ENCODE measurements around the gene NGDN.
"Not testable (repeated sequence)": the region's sequence is repeated elsewhere in the genome, so short reads cannot be mapped to it uniquely, and the experiment has no call there.

Gene NGDN

DNA sequence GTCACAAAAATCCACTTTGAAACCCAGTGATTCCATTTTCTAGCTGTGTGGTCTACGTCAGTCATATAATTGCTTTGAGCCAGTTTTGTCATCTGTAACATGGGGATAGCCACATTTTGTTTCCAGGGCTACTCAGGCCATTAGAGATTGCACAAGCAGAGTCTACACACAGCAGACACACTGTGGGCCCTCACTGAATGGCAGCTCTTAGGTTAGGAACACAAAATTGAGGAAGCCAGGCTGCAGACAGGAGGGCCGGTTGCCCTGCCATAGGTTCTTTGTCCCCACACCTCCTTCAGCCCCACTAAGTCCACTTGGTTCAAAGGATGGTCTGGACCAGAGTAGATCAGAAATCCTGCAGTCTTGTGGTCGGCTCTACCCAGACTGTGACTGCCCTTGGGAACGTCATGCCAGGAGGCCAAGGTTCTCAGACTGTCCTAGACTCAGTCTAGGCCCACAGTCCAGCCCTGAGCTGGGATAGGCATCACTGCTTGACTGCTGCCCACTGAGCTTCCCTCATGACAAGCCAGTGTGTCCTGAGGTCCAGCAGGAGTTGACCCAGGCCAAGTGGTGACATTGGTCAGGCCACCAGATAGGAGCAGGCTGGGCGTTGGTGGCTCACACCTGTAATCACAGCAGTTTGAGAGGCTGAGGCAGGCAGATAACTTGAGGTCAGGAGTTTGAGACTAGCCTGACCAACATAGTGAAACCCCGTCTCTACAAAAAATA, 30.2 kb upstream of the NGDN start:
- no peak for DNase-seq (ENCODE audit: low spot score)

DNA sequence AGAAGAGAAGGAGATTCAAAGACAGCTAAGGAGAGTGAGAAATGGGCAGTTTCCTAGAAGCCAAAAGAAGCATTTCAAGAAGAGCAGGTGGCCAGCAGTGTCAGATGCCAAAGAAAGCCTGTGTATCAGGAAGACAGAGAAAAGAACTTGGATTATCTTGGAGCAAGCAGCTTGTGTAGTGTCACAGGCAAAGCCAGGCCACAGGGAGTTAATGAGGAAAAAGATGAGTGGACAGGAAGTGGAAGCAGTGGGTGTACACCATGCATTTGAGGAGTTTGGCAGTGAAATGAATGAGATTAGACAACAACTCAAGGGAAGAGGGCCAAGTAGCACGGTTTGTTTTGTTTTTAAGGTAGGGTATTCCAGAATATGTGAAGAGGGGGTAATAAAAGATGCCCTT, 28.4 kb upstream of the NGDN start:
- no peak for DNase-seq (ENCODE audit: low spot score)

DNA sequence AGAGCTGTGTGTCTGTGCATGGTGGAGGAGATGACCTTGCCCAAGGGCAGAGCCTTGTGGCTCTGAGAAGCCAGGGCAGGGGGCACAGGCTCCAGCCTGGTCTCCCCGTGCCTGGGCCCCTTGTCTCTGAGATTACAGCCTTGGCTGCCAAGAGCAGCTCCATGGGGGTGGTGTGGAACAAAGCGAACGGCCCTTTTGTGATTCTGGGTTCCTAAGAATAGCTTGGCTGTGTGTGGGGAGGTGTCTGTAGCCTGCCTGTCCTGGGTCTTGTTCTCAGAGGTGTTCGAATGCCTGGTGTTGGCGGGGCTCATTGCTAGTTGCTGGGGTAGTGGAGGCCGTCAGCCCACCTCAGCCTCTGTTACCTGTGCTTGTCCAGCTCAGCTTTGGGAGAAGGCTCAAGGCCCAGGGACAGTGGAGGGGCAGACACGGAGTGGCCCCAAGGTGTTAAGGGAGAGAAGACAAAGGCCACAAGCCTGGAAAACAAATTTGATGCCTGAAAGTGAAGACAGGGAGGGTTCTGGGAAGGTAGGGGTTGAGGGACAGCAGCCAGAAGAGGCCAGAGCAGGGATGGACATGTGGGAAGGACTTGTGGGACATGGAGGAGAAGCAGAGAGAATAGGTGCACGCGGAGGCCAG, 26.7 kb upstream of the NGDN start:
- DNase-seq (ENCODE audit: low spot score): no peak

GRCh38 chr14:23443411-23443812, 26.1 kb upstream of the NGDN start:
- DNase-seq (ENCODE audit: low spot score): no peak

GRCh38 chr14:23443881-23444280, 25.6 kb upstream of the NGDN start:
- DNase-seq (ENCODE audit: low spot score): no peak

DNA sequence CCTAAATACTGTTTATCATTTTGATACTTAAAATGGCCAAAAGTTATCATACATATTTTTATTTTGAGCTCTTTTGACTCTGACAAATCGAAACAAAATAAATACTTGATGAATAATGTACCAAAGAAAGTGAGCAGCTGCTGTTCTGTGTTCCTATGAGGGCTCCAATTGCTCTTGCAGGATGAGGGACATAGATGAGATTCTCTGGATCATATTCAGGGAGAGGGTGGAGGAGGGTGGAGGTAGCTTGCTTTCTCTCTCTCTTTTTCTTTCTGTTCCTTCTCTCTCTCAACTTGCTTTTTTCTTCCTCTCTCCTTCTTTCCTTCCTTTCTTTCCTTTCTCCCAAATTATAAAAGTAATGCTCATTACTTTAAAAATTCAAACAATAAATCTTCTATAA, 25.2 kb upstream of the NGDN start:
- DNase-seq (ENCODE audit: low spot score): no peak

- no peak for DNase-seq (ENCODE audit: low spot score)
These were observed 23.7 kb upstream of the NGDN start for GRCh38 chr14:23445773-23446172.

GRCh38 chr14:23446291-23446851, 23.1 kb upstream of the NGDN start:
- DNase-seq (ENCODE audit: low spot score): no peak

GRCh38 chr14:23447361-23448350, 21.8 kb upstream of the NGDN start:
- no peak for DNase-seq (ENCODE audit: low spot score)

DNA sequence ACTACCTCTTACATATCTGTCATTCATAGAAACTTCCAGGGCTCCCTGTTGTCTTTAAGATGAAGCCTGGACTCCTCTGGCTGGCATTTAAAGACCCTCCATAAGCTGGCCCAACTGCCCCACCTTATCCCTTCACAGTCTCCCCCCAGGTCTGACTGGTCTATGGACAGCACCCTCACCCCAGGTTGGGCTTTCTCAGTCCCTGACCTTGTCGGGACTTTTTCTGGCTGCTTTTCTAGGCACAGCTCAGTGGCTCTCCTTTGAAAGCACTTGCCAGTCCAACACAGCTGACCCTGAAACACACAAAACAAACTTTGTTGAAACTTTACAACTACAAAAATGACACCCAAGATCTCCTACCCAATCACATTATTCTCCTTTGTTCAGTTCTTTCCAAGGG, 20.2 kb upstream of the NGDN start:
- DNase-seq (ENCODE audit: low spot score): no peak

DNA sequence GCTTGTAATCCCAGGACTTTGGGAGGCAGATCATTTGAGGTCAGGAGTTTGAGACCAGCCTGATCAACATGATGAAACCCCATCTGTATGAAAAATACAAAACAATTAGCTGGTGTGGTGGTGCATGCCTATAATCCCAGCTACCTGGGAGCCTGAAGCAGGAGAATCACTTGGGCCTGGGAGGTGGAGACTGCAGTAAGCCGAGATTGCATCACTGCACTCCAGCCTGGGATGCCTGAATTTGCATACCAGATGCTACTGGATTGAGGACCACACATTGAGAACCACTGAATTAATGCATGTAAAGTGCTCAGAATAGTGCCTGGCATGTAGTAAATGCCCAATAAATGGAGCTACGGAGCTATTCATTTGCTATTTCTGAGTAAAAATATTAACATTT, 19.1 kb upstream of the NGDN start:
- no peak for DNase-seq (ENCODE audit: low spot score)

DNA sequence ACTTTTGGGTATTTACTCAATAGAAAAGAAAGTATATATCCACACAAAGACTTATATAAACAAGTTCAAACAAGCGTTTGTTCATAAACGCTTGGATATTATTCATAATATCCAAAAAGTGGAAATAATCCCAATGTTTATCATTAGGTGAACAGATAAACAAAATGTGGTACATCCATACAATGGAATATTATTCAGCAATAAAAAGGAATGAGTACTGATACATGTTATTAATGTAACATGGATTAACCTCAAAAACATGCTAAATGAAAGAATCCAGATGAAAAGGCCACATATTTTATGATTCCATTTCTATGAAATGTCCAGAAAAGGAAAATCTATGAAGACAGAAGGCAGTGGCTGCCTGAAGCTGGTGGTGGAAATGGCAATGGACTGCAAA, 17.3 kb upstream of the NGDN start:
- no peak for DNase-seq (ENCODE audit: low spot score)

GRCh38 chr14:23454445-23454856, 15.1 kb upstream of the NGDN start:
- DNase-seq (ENCODE audit: low spot score): no peak

- DNase-seq (ENCODE audit: low spot score): not testable (repeated sequence)
These were observed 12.5 kb upstream of the NGDN start for GRCh38 chr14:23456883-23457586.

DNA sequence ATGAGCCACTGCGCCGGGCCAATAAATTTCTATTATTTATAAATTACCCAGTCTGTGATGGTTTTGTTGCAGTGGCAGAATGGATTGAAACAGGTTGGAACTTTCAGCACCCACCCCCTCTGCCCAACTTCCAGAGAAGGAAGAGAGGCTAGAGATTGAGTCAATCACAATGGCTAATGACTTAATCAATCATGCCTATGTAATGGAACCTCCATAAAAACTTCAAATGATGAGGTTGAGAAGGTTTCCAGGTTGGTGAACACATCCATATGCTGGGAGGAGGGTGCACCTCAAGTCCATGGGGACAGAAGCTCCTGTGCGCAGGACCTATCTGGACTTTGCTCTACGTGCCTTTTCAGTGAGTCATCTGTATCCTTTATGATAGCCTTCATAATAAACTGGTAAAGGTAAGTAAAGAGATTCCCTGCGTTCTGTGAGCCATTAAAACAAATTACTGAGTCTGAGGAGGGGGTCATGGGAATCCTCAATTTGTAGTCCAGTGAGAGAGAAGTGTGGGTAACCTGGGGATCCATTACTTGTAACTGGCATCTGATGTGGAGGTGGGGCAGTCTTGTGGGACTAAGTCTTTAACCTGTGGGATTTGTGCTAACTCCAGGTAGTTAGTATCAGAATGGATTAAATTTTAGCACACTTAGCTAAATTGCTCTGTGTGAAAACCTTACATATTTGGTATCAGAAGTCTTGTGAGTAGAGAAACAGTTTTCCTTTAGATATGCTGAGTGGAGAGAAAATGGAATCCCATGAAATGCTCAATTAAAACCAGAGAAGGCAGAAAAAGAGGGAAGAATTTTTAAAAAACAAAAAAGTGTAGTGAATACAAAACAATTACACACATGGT, 11.7 kb upstream of the NGDN start:
- no peak for DNase-seq (ENCODE audit: low spot score)

- no peak for DNase-seq (ENCODE audit: low spot score)
These were observed 8.5 kb upstream of the NGDN start for GRCh38 chr14:23460960-23461359.

GRCh38 chr14:23464700-23465099, 4.8 kb upstream of the NGDN start:
- no peak for DNase-seq (ENCODE audit: low spot score)

DNA sequence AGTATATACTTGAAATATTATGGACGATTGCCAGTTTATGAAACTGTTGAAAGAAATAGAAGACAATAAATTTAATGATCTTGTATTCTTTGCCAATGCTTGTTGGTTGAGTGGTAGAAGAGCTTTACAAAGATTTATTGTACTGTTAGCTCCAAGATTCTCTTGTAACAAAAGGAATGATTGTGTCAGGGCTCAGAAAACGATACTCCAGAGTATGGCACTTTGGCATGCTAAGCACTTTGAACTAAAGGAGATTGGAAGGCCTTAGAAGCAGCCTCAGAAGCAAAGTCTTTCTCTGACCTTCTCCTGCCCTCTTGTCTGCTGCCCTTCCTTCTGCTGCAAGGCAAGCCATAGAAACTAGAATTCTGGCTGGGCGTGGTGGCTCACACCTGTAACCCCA, 4.2 kb upstream of the NGDN start:
- DNase-seq (ENCODE audit: low spot score): no peak

DNA sequence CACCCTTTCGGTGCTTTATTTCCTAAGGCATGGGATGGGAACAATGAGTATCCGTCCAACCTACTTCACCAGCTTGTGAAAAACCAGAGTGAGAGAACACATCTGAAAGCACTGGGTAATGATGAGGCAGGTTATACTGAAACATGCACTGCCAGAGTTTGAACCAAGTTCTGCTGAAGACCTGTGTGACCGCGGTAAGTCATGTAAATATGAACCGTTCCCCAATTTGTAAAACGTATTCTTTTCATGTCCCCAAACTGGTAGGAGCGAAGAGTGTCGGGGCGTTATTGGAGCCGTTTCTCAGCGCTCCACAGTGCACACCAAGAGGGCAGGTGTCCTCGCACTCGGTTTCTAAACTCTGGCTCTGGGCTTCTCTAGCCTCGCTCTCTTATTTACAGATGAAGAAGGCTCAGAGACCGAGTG, 788 bp upstream of the NGDN start:
- no peak for DNase-seq (ENCODE audit: low spot score)

- no peak for DNase-seq (ENCODE audit: low spot score)
These were observed 452 bp downstream of the NGDN start for GRCh38 chr14:23469906-23470403.

DNA sequence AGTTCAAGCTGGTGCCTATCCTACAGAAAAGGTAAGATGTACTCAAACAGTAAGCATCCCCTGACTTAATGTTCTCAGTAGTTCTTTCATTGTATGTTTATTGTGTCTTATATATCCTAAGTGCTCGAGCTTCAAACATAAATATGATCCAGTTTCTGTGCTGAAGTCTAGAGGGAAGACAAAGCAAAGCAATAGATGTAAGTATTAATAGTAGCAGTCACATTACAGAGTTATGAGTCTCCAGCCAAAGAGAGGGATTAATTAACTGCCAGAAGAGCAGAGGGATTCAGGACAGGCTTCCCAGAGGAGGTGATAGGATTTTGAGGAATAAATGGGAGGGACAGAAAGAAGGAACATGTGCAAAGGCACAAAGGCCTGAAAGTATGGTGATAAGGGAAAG, 1.4 kb downstream of the NGDN start:
- DNase-seq (ENCODE audit: low spot score): no peak

Data from kidney capillary endothelial cell (primary cell).